Peyer's patch (tissue), 4 donors: ENCODE results near the gene C4orf50. TPM values are rescaled to one million over a fixed set of nuclear protein-coding genes. Genes with fewer than 3 reads are reported as not detected.
A peak's percentile ranks its signal among the peaks of the same experiment; 100 is the strongest.

Experiments used
- DNase-seq, 3 donors: peaks; one replicate each; pipeline ENCODE4 v3.0.0-alpha.2; 2017 to 2019
- H3K27ac ChIP-seq, 4 donors: fragments of 200-600 bp; sonication (generic); one replicate each; pipeline ENCODE4 v1.5.1; 2016 to 2019
- H3K27me3 ChIP-seq, 2 donors: fragments of 200-600 bp; sonication (generic); one replicate each; pipeline ENCODE4 v1.5.1; 2019
- H3K36me3 ChIP-seq, 3 donors: fragments of 200-600 bp; sonication (generic); one replicate each; pipeline ENCODE4 v1.5.1; 2016 to 2019
- H3K4me1 ChIP-seq, 4 donors: fragments of 200-600 bp; sonication (generic); one replicate each; pipeline ENCODE4 v1.5.1; 2016 to 2019
- H3K4me3 ChIP-seq, 4 donors: fragments of 200-600 bp; sonication (generic); 1 replicate in 3 of 4; 2 replicates in 1 of 4; pipeline ENCODE4 v1.5.1; 2016 to 2019; ENCODE audit warnings: mild to moderate bottlenecking in 1 of 4
- H3K9me3 ChIP-seq, 4 donors: fragments of 200-600 bp; sonication (generic); one replicate each; pipeline ENCODE4 v1.5.1; 2016 to 2019; ENCODE audit warnings: mild to moderate bottlenecking in 1 of 4
- CTCF ChIP-seq, 6 experiments: fragments of 450-650 bp in 4 of 6; fragments of 200-600 bp in 2 of 6; sonication (generic) in 1 of 6; IDR thresholded peaks; one replicate each; pipeline ENCODE4 v1.5.1; 2017 to 2019; ENCODE audit warnings: antibody characterized with exemption in 6 of 6, mild to moderate bottlenecking in 3 of 6, moderate library complexity in 1 of 6
- POLR2A ChIP-seq, 2 donors: fragments of 450-650 bp; IDR thresholded peaks; one replicate each; pipeline ENCODE4 v1.5.1; 2017; ENCODE audit warnings: antibody characterized with exemption in 2 of 2, mild to moderate bottlenecking in 2 of 2, moderate library complexity in 2 of 2
- total RNA-seq, 4 donors: library from RNA; depleted of rRNA; stranded (reverse); fragments of >200 nt; gene quantifications; one replicate each; pipeline ENCODE4 v1.1.0, GENCODE V29; 2016

The C4orf50 gene
- total RNA-seq, 4 donors from 2014 or later: 0.19 to 0.83 (median 0.40) TPM; not detected in 1

GRCh38 chr4:5893004-5893580 is 125.1 kb downstream of the C4orf50 start, which contains the start of gene CRMP1:
Gene CRMP1 (minus strand): TSS chr4:5893086. CDS start chr4:5892969, 117 bp downstream.
- Histone ChIP-seq H3K4me1 (peaks cover 0 to 11% (median 0%) of the 10 kb centered on the region in 4 donors), H3K36me3 (no peaks in the 10 kb centered on the region), H3K27me3 (peaks cover 0 to 29% of the 10 kb centered on the region in 2 donors), H3K27ac (no peak within 1 kb of the TSS), H3K9me3 (no peaks in the 10 kb centered on the region), H3K4me3 (no peak within 1 kb of the TSS)
- TF ChIP-seq CTCF (IDR thresholded peaks at IDR 0.05): no peak
- no peak for TF ChIP-seq POLR2A (IDR thresholded peaks at IDR 0.05)
- DNase-seq: no peak

GRCh38 chr4:5892323-5893003 is 125.8 kb downstream of the C4orf50 start:
- Histone ChIP-seq H3K36me3 (no peaks in the 10 kb centered on the region), H3K9me3 (no peaks in the 10 kb centered on the region), H3K27ac (no peak overlapping the region), H3K27me3 (peaks cover 0 to 36% of the 10 kb centered on the region in 2 donors), H3K4me1 (peaks cover 0 to 18% (median 0%) of the 10 kb centered on the region in 4 donors), H3K4me3 (no peak overlapping the region)
- no peak for DNase-seq
- TF ChIP-seq POLR2A (IDR thresholded peaks at IDR 0.05) (no peak), CTCF (IDR thresholded peaks at IDR 0.05) (no peak)

- Histone ChIP-seq H3K36me3 (no peaks in the 10 kb centered on the region), H3K4me3 (no peak overlapping the region), H3K4me1 (peaks cover 0 to 25% (median 0%) of the 10 kb centered on the region in 4 donors), H3K27ac (no peak overlapping the region), H3K9me3 (no peaks in the 10 kb centered on the region), H3K27me3 (peaks cover 0 to 40% of the 10 kb centered on the region in 2 donors)
- DNase-seq: no peak
- no peak for TF ChIP-seq CTCF (IDR thresholded peaks at IDR 0.05)
- no peak for TF ChIP-seq POLR2A (IDR thresholded peaks at IDR 0.05)
These were observed 126.5 kb downstream of the C4orf50 start for GRCh38 chr4:5891563-5892322.

GRCh38 chr4:5890063-5890727 is 128.0 kb downstream of the C4orf50 start:
- Histone ChIP-seq H3K27me3 (peaks cover 0 to 40% of the 10 kb centered on the region in 2 donors), H3K36me3 (no peaks in the 10 kb centered on the region), H3K9me3 (no peaks in the 10 kb centered on the region), H3K4me3 (no peak overlapping the region), H3K27ac (no peak overlapping the region), H3K4me1 (peaks cover 0 to 25% (median 0%) of the 10 kb centered on the region in 4 donors)
- no peak for DNase-seq
- no peak for TF ChIP-seq CTCF (IDR thresholded peaks at IDR 0.05)
- no peak for TF ChIP-seq POLR2A (IDR thresholded peaks at IDR 0.05)

- Histone ChIP-seq H3K27me3 (peaks cover 0 to 40% of the 10 kb centered on the region in 2 donors), H3K36me3 (no peaks in the 10 kb centered on the region), H3K4me1 (peaks cover 0 to 25% (median 0%) of the 10 kb centered on the region in 4 donors), H3K27ac (no peak overlapping the region), H3K4me3 (peak overlapping the region in 1 of 4 donors; percentile 54), H3K9me3 (no peaks in the 10 kb centered on the region)
- no peak for TF ChIP-seq CTCF (IDR thresholded peaks at IDR 0.05)
- TF ChIP-seq POLR2A (IDR thresholded peaks at IDR 0.05): no peak
- DNase-seq: no peak
These were observed 129.1 kb downstream of the C4orf50 start for GRCh38 chr4:5889002-5889696.
